A549 treated with DMSO at 1 μM for 4 hours (cell line): ENCODE measurements around the gene RTN4RL2. TPM values are rescaled to one million over a fixed set of nuclear protein-coding genes. Genes with fewer than 3 reads are reported as not detected.

Source experiments
- total RNA-seq: library from RNA; stranded (reverse); fragments of 200-300 nt; extraction: Qiagen RNA extraction; gene quantifications from 5 replicates; pipeline ENCODE4 v1.2.3, GENCODE V29; 2022; ENCODE audit warnings: low read depth

RTN4RL2 gene
- total RNA-seq = 75.3 to 131 TPM (median 110 TPM) in 5 replicates

DNA sequence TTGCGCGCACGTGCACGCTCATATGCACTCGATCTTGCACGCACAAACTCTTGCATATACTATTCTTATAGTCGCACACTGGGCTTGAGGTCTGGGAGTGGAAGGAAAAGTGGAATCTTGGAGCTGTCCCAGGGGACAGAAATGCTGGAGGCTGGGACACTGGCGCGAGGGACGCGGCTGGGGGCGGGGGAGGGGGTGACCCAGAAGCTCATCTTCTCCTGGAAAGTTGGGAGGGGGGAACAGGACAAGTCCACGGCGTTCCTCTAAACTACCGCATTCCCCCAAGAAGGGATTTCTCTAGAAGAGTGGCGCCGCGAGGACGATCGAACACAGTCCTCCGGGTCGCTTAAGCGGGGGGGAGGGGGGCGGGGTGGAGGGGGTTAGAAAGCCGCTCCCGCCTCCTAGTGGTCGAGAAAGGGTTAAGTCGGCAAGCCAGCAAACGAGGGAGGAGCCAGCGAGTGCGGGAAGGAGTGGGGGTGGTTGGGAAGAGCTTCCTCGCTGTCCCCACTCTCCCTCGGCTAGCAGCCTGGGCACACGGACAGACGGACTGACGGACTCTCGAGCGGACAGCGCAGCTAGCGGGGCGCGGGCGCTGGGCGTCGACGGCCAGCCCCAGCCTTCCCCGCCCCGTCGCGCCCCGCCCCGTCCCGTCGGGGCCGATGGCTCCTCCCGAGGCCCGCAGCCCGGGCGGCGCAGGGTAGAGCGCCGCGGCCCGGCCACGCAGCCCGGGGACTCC is at the start of gene RTN4RL2:
Gene RTN4RL2, plus strand, starts transcription at position 507 of the 736 bp plus-strand sequence. CDS start 338 bp downstream, outside the sequence.

GRCh38 chr11:57426929-57427726 is 33.2 kb upstream of the RTN4RL2 start, which contains the start of gene SLC43A3:
TSS of gene SLC43A3 (minus strand) at chr11:57427121. CDS start at chr11:57426172, 949 bp downstream.

GRCh38 chr11:57515332-57516060 is 55.2 kb downstream of the RTN4RL2 start, which contains the start of gene SLC43A1:
TSS of gene SLC43A1 (minus strand) at chr11:57515702. CDS start at chr11:57514111, 1,591 bp downstream.

Other genes with a start within 250 kb of the RTN4RL2 start
- gene APLNR, start 223.3 kb upstream of the RTN4RL2 start, total RNA-seq = 0.06 to 0.20 TPM (median 0.11 TPM) in 5 replicates
- gene TNKS1BP1, start 135.6 kb upstream of the RTN4RL2 start, total RNA-seq = 76.9 to 95.8 TPM (median 85.7 TPM) in 5 replicates
- gene SSRP1, start 124.6 kb upstream of the RTN4RL2 start, total RNA-seq = 227 to 261 TPM (median 240 TPM) in 5 replicates
- gene P2RX3, start 122.2 kb upstream of the RTN4RL2 start, total RNA-seq = 0.09 to 0.40 TPM (median 0.21 TPM) in 5 replicates
- not detected in 5 replicates for gene PRG3, start 79.4 kb upstream of the RTN4RL2 start, total RNA-seq
- not detected in 5 replicates for gene PRG2, start 69.9 kb upstream of the RTN4RL2 start, total RNA-seq
- 0.44 to 0.86 TPM (median 0.61 TPM) in 5 replicates for gene SLC43A3, start 33.4 kb upstream of the RTN4RL2 start, total RNA-seq
- gene SLC43A1, start 55.2 kb downstream of the RTN4RL2 start, total RNA-seq = 2.6 to 3.9 TPM (median 3.3 TPM) in 5 replicates
- 154 to 181 TPM (median 169 TPM) in 5 replicates for gene TIMM10, start 70.2 kb downstream of the RTN4RL2 start, total RNA-seq
- not detected in 5 replicates for gene SMTNL1, start 77.1 kb downstream of the RTN4RL2 start, total RNA-seq
- 25.8 to 32.3 TPM (median 27.7 TPM) in 5 replicates for gene UBE2L6, start 107.1 kb downstream of the RTN4RL2 start, total RNA-seq
- gene SERPING1, start 137.2 kb downstream of the RTN4RL2 start, total RNA-seq = 0.29 to 0.55 TPM (median 0.46 TPM) in 5 replicates
- gene YPEL4, start 189.4 kb downstream of the RTN4RL2 start, total RNA-seq = 0.17 to 0.51 TPM (median 0.34 TPM) in 5 replicates
- gene CLP1, start 197.2 kb downstream of the RTN4RL2 start, total RNA-seq = 29.0 to 33.9 TPM (median 30.6 TPM) in 5 replicates
- 72.4 to 79.2 TPM (median 77.8 TPM) in 5 replicates for gene ZDHHC5, start 207.6 kb downstream of the RTN4RL2 start, total RNA-seq